SK-N-SH (cell line): ENCODE measurements around the gene SORBS1. TPM values are rescaled to one million over a fixed set of nuclear protein-coding genes. Genes with fewer than 3 reads are reported as not detected.

Experiments
- CTCF ChIA-PET: fragments of 300-600, 350-600 bp; formaldehyde crosslinking; extraction: SDS; loops from one replicate; lab custom pipeline; 2021; lab: Yijun Ruan, JAX
- POLR2A ChIA-PET: fragments of 350-600 bp; sonication (Branson Sonifier 250); formaldehyde crosslinking; extraction: SDS; loops from one replicate; lab custom pipeline; 2020; ENCODE audit warnings: antibody characterized with exemption, inconsistent platforms; lab: Yijun Ruan, JAX
- DNase-seq: peaks from one replicate; pipeline ENCODE4 v3.0.0; 2012
- H2AFZ ChIP-seq: fragments of 200-600 bp; sonication (generic); 2 replicates; pipeline ENCODE4 v1.8.1; 2016; ENCODE audit warnings: antibody characterized with exemption, mild to moderate bottlenecking, low read depth
- H3F3A ChIP-seq: fragments of 200-600 bp; sonication (generic); replicated peaks from 2 replicates; pipeline ENCODE3; 2016; ENCODE audit warnings: antibody characterized with exemption, mild to moderate bottlenecking; ENCODE audit not compliant: insufficient read depth
- H3K27ac ChIP-seq, 2 experiments: fragments of 200-500 bp in 1 of 2; fragments of 200-600 bp in 1 of 2; sonication (Bioruptor generic) in 1 of 2; sonication (generic), shearing (Covaris generic) in 1 of 2; 2 replicates each; pipeline versions ENCODE4 v1.5.1 to v1.6.1; 2014 to 2016; ENCODE audit warnings: low read depth in 2 of 2, inconsistent platforms in 1 of 2, low read length in 1 of 2, mild to moderate bottlenecking in 1 of 2, mixed read lengths in 1 of 2
- H3K27me3 ChIP-seq: fragments of 200-600 bp; sonication (generic), shearing (Covaris generic); 2 replicates; pipeline ENCODE4 v1.6.1; 2016; ENCODE audit warnings: mixed run types; ENCODE audit not compliant: insufficient read depth
- H3K36me3 ChIP-seq, 2 experiments: fragments of 200-500 bp in 1 of 2; fragments of 200-600 bp in 1 of 2; sonication (Bioruptor generic) in 1 of 2; sonication (generic) in 1 of 2; replicated peaks in 1 of 2; 2 replicates each; pipeline versions ENCODE3 to v1.5.1; 2014 to 2016; ENCODE audit warnings: low read length in 1 of 2, mild to moderate bottlenecking in 1 of 2; ENCODE audit not compliant: insufficient read depth in 2 of 2, control insufficient read depth in 1 of 2
- H3K4me1 ChIP-seq, 2 experiments: fragments of 200-500 bp in 1 of 2; fragments of 200-600 bp in 1 of 2; sonication (Bioruptor generic) in 1 of 2; sonication (generic), shearing (Covaris generic) in 1 of 2; 2 replicates each; pipeline versions ENCODE4 v1.5.1 to v1.6.1; 2014 to 2016; ENCODE audit warnings: low read depth in 1 of 2, low read length in 1 of 2, mixed run types in 1 of 2; ENCODE audit not compliant: insufficient read depth in 2 of 2, control insufficient read depth in 1 of 2
- H3K4me2 ChIP-seq: fragments of 200-600 bp; sonication (generic), shearing (Covaris generic); 2 replicates; pipeline ENCODE4 v1.6.1; 2017; ENCODE audit warnings: mixed run types
- H3K4me3 ChIP-seq, 2 experiments: fragments of 200-500 bp in 1 of 2; fragments of 200-600 bp in 1 of 2; sonication (Bioruptor generic) in 1 of 2; sonication (generic), shearing (Covaris generic) in 1 of 2; 2 replicates each; pipeline versions ENCODE4 v1.5.1 to v1.8.1; 2014 to 2016; ENCODE audit warnings: low read depth in 2 of 2, inconsistent platforms in 1 of 2, low read length in 1 of 2, mild to moderate bottlenecking in 1 of 2, mixed read lengths in 1 of 2, moderate library complexity in 1 of 2
- H3K79me2 ChIP-seq: fragments of 200-600 bp; sonication (generic); 2 replicates; pipeline ENCODE4 v1.8.1; 2017; ENCODE audit warnings: mild to moderate bottlenecking; ENCODE audit not compliant: insufficient read depth
- H3K9ac ChIP-seq: fragments of 200-600 bp; sonication (generic); 2 replicates; pipeline ENCODE4 v1.6.1; 2017; ENCODE audit warnings: mixed run types
- H3K9me2 ChIP-seq: fragments of 200-600 bp; sonication (generic); 2 replicates; pipeline ENCODE4 v1.6.1; 2017; ENCODE audit warnings: mixed run types
- H3K9me3 ChIP-seq: fragments of 200-600 bp; sonication (generic); 2 replicates; pipeline ENCODE4 v1.6.1; 2017; ENCODE audit warnings: mixed run types, mild to moderate bottlenecking, moderate library complexity
- H4K20me1 ChIP-seq: fragments of 200-600 bp; sonication (generic); 2 replicates; pipeline ENCODE4 v1.6.1; 2017; ENCODE audit warnings: mild to moderate bottlenecking, mixed run types; ENCODE audit not compliant: insufficient read depth
- CHD2 ChIP-seq: fragments of 150-350 bp; IDR thresholded peaks from 2 replicates; pipeline ENCODE4 v1.6.1; 2018; ENCODE audit warnings: low read length; ENCODE audit not compliant: partially characterized antibody
- CTCF ChIP-seq: fragments of 200-600 bp; sonication (generic); IDR thresholded peaks from 2 replicates; pipeline ENCODE4 v1.6.1; 2017; ENCODE audit warnings: antibody characterized with exemption, mild to moderate bottlenecking, moderate library complexity
- ELF1 ChIP-seq: IDR thresholded peaks from 2 replicates; pipeline ENCODE4 v1.4.0; 2012
- EP300 ChIP-seq, 2 experiments: IDR thresholded peaks; 2 replicates each; pipeline versions ENCODE4 v1.4.0 to v1.6.1; 2012; ENCODE audit warnings: borderline replicate concordance in 1 of 2, low read depth in 1 of 2, low read length in 1 of 2
- EZH2phosphoT487 ChIP-seq: fragments of 200-600 bp; sonication (generic); IDR thresholded peaks from 2 replicates; pipeline ENCODE4 v1.6.1; 2017; ENCODE audit warnings: low read depth, mixed run types, mild to moderate bottlenecking, antibody characterized with exemption, moderate library complexity, borderline replicate concordance
- FOXJ3 ChIP-seq: sonication (generic); formaldehyde crosslinking; IDR thresholded peaks from 2 replicates; pipeline ENCODE4 v1.5.1; 2020; ENCODE audit warnings: mild to moderate bottlenecking, missing genetic modification reagents
- FOXM1 ChIP-seq: IDR thresholded peaks from 2 replicates; pipeline ENCODE4 v1.4.0; 2012; ENCODE audit warnings: low read depth, mild to moderate bottlenecking
- GATA2 ChIP-seq: sonication (generic); formaldehyde crosslinking; IDR thresholded peaks from 2 replicates; pipeline ENCODE4 v1.5.0; 2020; ENCODE audit warnings: mild to moderate bottlenecking, missing genetic modification reagents
- MEF2A ChIP-seq: IDR thresholded peaks from 2 replicates; pipeline ENCODE4 v1.4.0; 2012; ENCODE audit warnings: low read depth, borderline replicate concordance
- MXI1 ChIP-seq: IDR thresholded peaks from 2 replicates; pipeline ENCODE4 v1.6.1; 2012; ENCODE audit warnings: mild to moderate bottlenecking, low read depth, low read length, improper control_type of control experiment
- NRF1 ChIP-seq: IDR thresholded peaks from 2 replicates; pipeline ENCODE4 v1.6.1; 2012; ENCODE audit warnings: low read depth, mild to moderate bottlenecking, low read length
- POLR2AphosphoS5 ChIP-seq: IDR thresholded peaks from 2 replicates; pipeline ENCODE4 v1.6.1; 2012; ENCODE audit warnings: low read depth, low read length
- RAD21 ChIP-seq: IDR thresholded peaks from 2 replicates; pipeline ENCODE4 v1.6.1; 2012; ENCODE audit warnings: mild to moderate bottlenecking, low read length
- RCOR1 ChIP-seq: fragments of 150-350 bp; IDR thresholded peaks from 2 replicates; pipeline ENCODE4 v1.6.1; 2017; ENCODE audit warnings: antibody characterized with exemption, low read length
- SIN3A ChIP-seq: IDR thresholded peaks from 2 replicates; pipeline ENCODE4 v1.6.1; 2012; ENCODE audit warnings: low read depth, mild to moderate bottlenecking, low read length, moderate library complexity, borderline replicate concordance
- TAF1 ChIP-seq: IDR thresholded peaks from 2 replicates; pipeline ENCODE4 v1.6.1; 2012; ENCODE audit warnings: low read depth, mild to moderate bottlenecking, low read length, moderate library complexity, borderline replicate concordance
- TCF12 ChIP-seq: IDR thresholded peaks from 2 replicates; pipeline ENCODE4 v1.4.0; 2012
- TEAD4 ChIP-seq: IDR thresholded peaks from 2 replicates; pipeline ENCODE4 v1.4.0; 2012; ENCODE audit warnings: mild to moderate bottlenecking, borderline replicate concordance; ENCODE audit not compliant: insufficient read depth
- USF2 ChIP-seq: fragments of 150-350 bp; IDR thresholded peaks from 2 replicates; pipeline ENCODE4 v1.6.1; 2017; ENCODE audit warnings: antibody characterized with exemption, low read length, low read depth, borderline replicate concordance
- YY1 ChIP-seq: IDR thresholded peaks from 2 replicates; pipeline ENCODE4 v1.4.0; 2012; ENCODE audit warnings: low read depth, mild to moderate bottlenecking
- WGBS: methylation state at CpG from one replicate; pipeline ENCODE4 v1.1.6; 2017; ENCODE audit warnings: low lambda C conversion rate; 5-methylcytosine and 5-hydroxymethylcytosine counted together
- polyA plus RNA-seq, 3 experiments: library from polyadenylated mRNA; depleted of rRNA; stranded (reverse); fragments of >200 nt; gene quantifications; 2 replicates each; pipeline ENCODE4 v1.2.3, GENCODE V29; 2012

SORBS1 gene
- polyA plus RNA-seq, 1 of the 3 experiments (the other 2 are of a cell fraction): 0.36 TPM

GRCh38 chr10:95406651-95407280 lies 154.4 kb downstream of the SORBS1 start:
- no peak overlapping the region for H3K9ac ChIP-seq
- 51% methylated on average over 11 of the region's 11 CpGs for WGBS
- ChIA-PET CTCF (interaction anchor here (0.8 to 2.8 kb wide), 5 partner anchors 19 to 44 kb away, joined by 3 to 12 read pairs (median 5); no protein-coding TSS in a partner anchor), POLR2A (no interaction called here)
- no peak overlapping the region for H2AFZ ChIP-seq
- no peaks in the 10 kb centered on the region for H3K79me2 ChIP-seq
- H3K4me1 ChIP-seq: peaks cover 0 to 7% of the 10 kb centered on the region in 2 experiments; a peak in 1 of 4 replicates
- no peak overlapping the region for H3K4me2 ChIP-seq
- H3K27ac ChIP-seq: no peak overlapping the region
- no peaks in the 10 kb centered on the region for H3F3A ChIP-seq
- H4K20me1 ChIP-seq: no peaks in the 10 kb centered on the region
- H3K4me3 ChIP-seq: no peak overlapping the region
- H3K9me3 ChIP-seq: no peaks in the 10 kb centered on the region
- no peaks in the 10 kb centered on the region for H3K27me3 ChIP-seq
- no peak for DNase-seq
- H3K9me2 ChIP-seq: no peaks in the 10 kb centered on the region
- no peaks in the 10 kb centered on the region for H3K36me3 ChIP-seq
- no peak for TF ChIP-seq TEAD4
- no peak for TF ChIP-seq FOXJ3 (CRISPR knock-in tag)
- TF ChIP-seq CHD2: no peak
- no peak for TF ChIP-seq FOXM1
- no peak for TF ChIP-seq RAD21

GRCh38 chr10:95405655-95406054 lies 155.5 kb downstream of the SORBS1 start:
- H2AFZ ChIP-seq: no peak overlapping the region
- no peaks in the 10 kb centered on the region for H3K9me3 ChIP-seq
- no peak overlapping the region for H3K9ac ChIP-seq
- no peaks in the 10 kb centered on the region for H3K36me3 ChIP-seq
- H3K79me2 ChIP-seq: no peaks in the 10 kb centered on the region
- CTCF ChIA-PET: interaction anchor here (0.7 to 2.8 kb wide), 5 partner anchors 10 to 195 kb away, joined by 3 to 12 read pairs (median 3); no protein-coding TSS in a partner anchor
- no peak for TF ChIP-seq MEF2A
- TF ChIP-seq RCOR1: no peak
- TF ChIP-seq RAD21: no peak
- no peak for TF ChIP-seq TEAD4
- no peak for TF ChIP-seq YY1
- no peak for TF ChIP-seq USF2
- TF ChIP-seq TCF12: no peak
- TF ChIP-seq SIN3A: no peak
- no peak for TF ChIP-seq NRF1
- TF ChIP-seq FOXM1: no peak
- no peak for TF ChIP-seq TAF1
- TF ChIP-seq EP300 (IDR thresholded peaks at IDR 0.05; ENCODE audit: borderline replicate concordance in 1 of 2, low read depth in 1 of 2, low read length in 1 of 2): no peak
- TF ChIP-seq GATA2: no peak
- no peak for TF ChIP-seq EZH2phosphoT487
- TF ChIP-seq ELF1: no peak
- TF ChIP-seq MXI1: no peak
- no peak for TF ChIP-seq FOXJ3 (CRISPR knock-in tag)
- TF ChIP-seq POLR2AphosphoS5: no peak
- TF ChIP-seq CTCF: no peak
- TF ChIP-seq, all 33 proteins: peak for 0
- Histone ChIP-seq H3K4me2 (no peak overlapping the region), H3K27me3 (no peaks in the 10 kb centered on the region), H3K4me3 (no peak overlapping the region), H3K27ac (no peak overlapping the region), H4K20me1 (no peaks in the 10 kb centered on the region), H3K9me2 (no peaks in the 10 kb centered on the region), H3K4me1 (peaks cover 0 to 7% of the 10 kb centered on the region in 2 experiments; a peak in 1 of 4 replicates), H3F3A (no peaks in the 10 kb centered on the region)
- POLR2A ChIA-PET: no interaction called here
- 85% methylated on average over 2 of the region's 2 CpGs for WGBS
- DNase-seq: no peak
